Esophagus squamous epithelium (tissue), 4 donors: ENCODE data around the gene CST8.

Experiments
- POLR2A ChIP-seq, 4 donors: fragments of 450-650 bp; IDR thresholded peaks; one replicate each; pipeline ENCODE4 v1.6.1; 2017; ENCODE audit warnings: antibody characterized with exemption in 4 of 4, mild to moderate bottlenecking in 4 of 4, moderate library complexity in 3 of 4
- TF ChIP-seq, protein P1 (sequence below), 6 experiments: fragments of 450-650 bp in 4 of 6; fragments of 200-600 bp in 2 of 6; sonication (generic) in 2 of 6; IDR thresholded peaks; one replicate each; pipeline ENCODE4 v1.5.1; 2016 to 2019; ENCODE audit warnings: antibody characterized with exemption in 6 of 6, mild to moderate bottlenecking in 4 of 6, moderate library complexity in 4 of 6

DNA sequence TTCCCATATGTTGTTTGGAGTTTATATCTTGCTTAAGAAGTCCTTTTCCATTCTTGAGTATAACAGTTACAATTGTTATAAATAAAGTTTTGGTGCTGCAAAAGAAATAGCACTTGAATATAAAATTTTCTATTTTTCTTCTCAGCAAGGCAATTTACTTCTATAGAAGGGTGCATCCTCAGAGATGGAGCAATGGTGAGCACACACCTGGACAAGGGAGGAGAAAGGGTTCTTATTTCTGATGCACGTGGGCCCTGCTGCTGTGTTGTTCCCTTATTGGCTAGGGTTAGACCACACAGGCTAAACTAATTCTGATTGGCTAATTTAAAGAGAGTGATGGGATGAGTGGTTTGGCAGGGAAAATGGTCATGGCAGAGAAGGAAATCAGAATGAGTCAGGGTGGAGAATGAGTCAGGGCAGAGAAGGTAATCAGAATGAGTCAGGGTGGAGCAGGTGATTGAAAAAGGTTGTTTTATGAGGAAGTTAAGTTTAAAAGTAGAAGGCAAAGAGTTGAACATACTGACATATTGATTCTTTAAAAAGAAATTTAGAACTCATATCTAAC, 38.0 kb downstream of the CST8 start:
- TF ChIP-seq, protein P1, sequence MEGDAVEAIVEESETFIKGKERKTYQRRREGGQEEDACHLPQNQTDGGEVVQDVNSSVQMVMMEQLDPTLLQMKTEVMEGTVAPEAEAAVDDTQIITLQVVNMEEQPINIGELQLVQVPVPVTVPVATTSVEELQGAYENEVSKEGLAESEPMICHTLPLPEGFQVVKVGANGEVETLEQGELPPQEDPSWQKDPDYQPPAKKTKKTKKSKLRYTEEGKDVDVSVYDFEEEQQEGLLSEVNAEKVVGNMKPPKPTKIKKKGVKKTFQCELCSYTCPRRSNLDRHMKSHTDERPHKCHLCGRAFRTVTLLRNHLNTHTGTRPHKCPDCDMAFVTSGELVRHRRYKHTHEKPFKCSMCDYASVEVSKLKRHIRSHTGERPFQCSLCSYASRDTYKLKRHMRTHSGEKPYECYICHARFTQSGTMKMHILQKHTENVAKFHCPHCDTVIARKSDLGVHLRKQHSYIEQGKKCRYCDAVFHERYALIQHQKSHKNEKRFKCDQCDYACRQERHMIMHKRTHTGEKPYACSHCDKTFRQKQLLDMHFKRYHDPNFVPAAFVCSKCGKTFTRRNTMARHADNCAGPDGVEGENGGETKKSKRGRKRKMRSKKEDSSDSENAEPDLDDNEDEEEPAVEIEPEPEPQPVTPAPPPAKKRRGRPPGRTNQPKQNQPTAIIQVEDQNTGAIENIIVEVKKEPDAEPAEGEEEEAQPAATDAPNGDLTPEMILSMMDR (IDR thresholded peaks at IDR 0.05): no peak
- TF ChIP-seq POLR2A (IDR thresholded peaks at IDR 0.05): no peak
